Measurements from ENCODE around the gene AIP. TPM values are rescaled to one million over a fixed set of nuclear protein-coding genes. Genes with fewer than 3 reads are reported as not detected.

The AIP gene
- total RNA-seq, 1 experiment from 2014 or later, result 35.6 TPM

DNA sequence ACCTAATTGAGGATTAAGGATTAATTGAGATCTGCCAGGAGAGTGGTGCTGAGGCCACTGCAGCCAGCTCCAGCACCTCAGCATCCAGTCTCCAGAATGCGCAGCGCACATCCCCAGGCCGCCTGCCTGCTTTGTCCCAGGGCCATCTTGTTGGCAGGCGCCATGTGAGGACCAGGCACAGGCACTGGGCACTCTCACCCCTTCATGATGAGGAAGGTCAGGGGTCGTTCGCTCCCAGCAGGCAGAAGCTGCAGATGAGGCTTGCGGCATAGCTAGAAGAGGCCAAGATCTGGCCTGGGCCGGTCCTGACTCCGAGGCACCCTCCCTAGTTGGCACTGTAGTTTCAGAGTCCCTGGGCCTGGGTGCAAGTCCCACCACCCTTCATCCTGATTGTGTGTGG is 34.0 kb downstream of the AIP start:
- H3K27ac ChIP-seq (ENCODE audit: insufficient read length, low read depth, low read length), result no peak overlapping the region
- no peaks in the 10 kb centered on the region for H3K79me1 ChIP-seq (ENCODE audit: insufficient read depth, low read depth, low read length, poor library complexity, severe bottlenecking)
- H3T11ph ChIP-seq (ENCODE audit: low read length), result no peak overlapping the region
- Mint-ChIP-seq H3K27me3 (ENCODE audit: low read depth) (peaks cover 44% of the 10 kb centered on the region), H3K27ac (no peak overlapping the region), H3K4me3 (no peak overlapping the region), H3K4me1 (no peaks in the 10 kb centered on the region), H3K36me3 (ENCODE audit: insufficient read depth in 1 of 3, low read depth in 3 of 3) (no peaks in the 10 kb centered on the region), H3K9me3 (no peaks in the 10 kb centered on the region)
- no peaks in the 10 kb centered on the region for H3K23me2 ChIP-seq (ENCODE audit: insufficient read length, low read depth, low read length, poor library complexity, severe bottlenecking)
- no peak overlapping the region for H2BK20ac ChIP-seq (ENCODE audit: low read depth, low read length, poor library complexity, severe bottlenecking)
- no peak overlapping the region for H4K8ac ChIP-seq (replicated peaks; ENCODE audit: insufficient read length, low read depth, low read length)
- H3K23ac ChIP-seq (ENCODE audit: insufficient read length, low read depth, low read length), result no peak overlapping the region
- no peak overlapping the region for H2BK12ac ChIP-seq (ENCODE audit: insufficient read length, low read depth, low read length)
- no peaks in the 10 kb centered on the region for H3K79me2 ChIP-seq (ENCODE audit: insufficient read depth, low read length)
- H3K4me1 ChIP-seq (ENCODE audit: insufficient read depth, low read length), result no peaks in the 10 kb centered on the region
- H2BK5ac ChIP-seq (ENCODE audit: insufficient read length, low read length), result no peak overlapping the region
- H3K14ac ChIP-seq (ENCODE audit: insufficient read depth, low read length), result no peak overlapping the region
- H4K20me1 ChIP-seq (ENCODE audit: control insufficient read depth, insufficient read depth, insufficient read length), result no peaks in the 10 kb centered on the region
- H2AK5ac ChIP-seq (ENCODE audit: insufficient read length, low read length), result no peak overlapping the region
- H3K9me3 ChIP-seq (ENCODE audit: control insufficient read depth, low read depth, low read length), result no peaks in the 10 kb centered on the region
- DNase-seq, result no peak
- no peak overlapping the region for H3K4me2 ChIP-seq (ENCODE audit: insufficient read depth, insufficient read length, low read length)
- no peak overlapping the region for H4K5ac ChIP-seq (ENCODE audit: insufficient read length, low read depth, low read length)
- no peak overlapping the region for H2BK15ac ChIP-seq (ENCODE audit: low read depth, low read length)
- H2AFZ ChIP-seq (ENCODE audit: low read length), result no peak overlapping the region
- H3K56ac ChIP-seq (ENCODE audit: insufficient read length, low read depth, low read length), result no peak overlapping the region
- no peak overlapping the region for H3K4ac ChIP-seq (ENCODE audit: low read depth, low read length)
- no peak overlapping the region for H3K18ac ChIP-seq (ENCODE audit: insufficient read length, low read depth, low read length)
- TF ChIP-seq, protein P1, sequence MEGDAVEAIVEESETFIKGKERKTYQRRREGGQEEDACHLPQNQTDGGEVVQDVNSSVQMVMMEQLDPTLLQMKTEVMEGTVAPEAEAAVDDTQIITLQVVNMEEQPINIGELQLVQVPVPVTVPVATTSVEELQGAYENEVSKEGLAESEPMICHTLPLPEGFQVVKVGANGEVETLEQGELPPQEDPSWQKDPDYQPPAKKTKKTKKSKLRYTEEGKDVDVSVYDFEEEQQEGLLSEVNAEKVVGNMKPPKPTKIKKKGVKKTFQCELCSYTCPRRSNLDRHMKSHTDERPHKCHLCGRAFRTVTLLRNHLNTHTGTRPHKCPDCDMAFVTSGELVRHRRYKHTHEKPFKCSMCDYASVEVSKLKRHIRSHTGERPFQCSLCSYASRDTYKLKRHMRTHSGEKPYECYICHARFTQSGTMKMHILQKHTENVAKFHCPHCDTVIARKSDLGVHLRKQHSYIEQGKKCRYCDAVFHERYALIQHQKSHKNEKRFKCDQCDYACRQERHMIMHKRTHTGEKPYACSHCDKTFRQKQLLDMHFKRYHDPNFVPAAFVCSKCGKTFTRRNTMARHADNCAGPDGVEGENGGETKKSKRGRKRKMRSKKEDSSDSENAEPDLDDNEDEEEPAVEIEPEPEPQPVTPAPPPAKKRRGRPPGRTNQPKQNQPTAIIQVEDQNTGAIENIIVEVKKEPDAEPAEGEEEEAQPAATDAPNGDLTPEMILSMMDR (conservative IDR thresholded peaks at IDR 0.05), result no peak
- H2BK120ac ChIP-seq (ENCODE audit: low read depth, low read length, poor library complexity, severe bottlenecking), result no peak overlapping the region
- no peak overlapping the region for H4K91ac ChIP-seq (ENCODE audit: insufficient read length, low read depth, low read length)
- no peaks in the 10 kb centered on the region for H3K27me3 ChIP-seq (ENCODE audit: insufficient read depth, low read length)
- H3K9ac ChIP-seq (ENCODE audit: extremely low read depth, insufficient read length, low read length), result no peak overlapping the region
- WGBS (ENCODE audit: extremely low coverage, insufficient read length, low lambda C conversion rate), result no CpG with 5 or more reads among the region's 9 CpGs

All from H9 (cell line).